ENCODE data around the gene SNX11.

The SNX11 gene

GRCh38 chr17:48163809-48164208, 56.2 kb downstream of the SNX11 start:
- no peak for DNase-seq

- no peak for DNase-seq
Observed at GRCh38 chr17:48169926-48170325, 62.4 kb downstream of the SNX11 start.
